ENCODE measurements around the gene ELMOD3. TPM values are rescaled to one million over a fixed set of nuclear protein-coding genes. Genes with fewer than 3 reads are reported as not detected.
A peak's percentile ranks its signal among the peaks of the same experiment; 100 is the strongest.

Gene ELMOD3
- total and polyA plus RNA-seq, 4 donors, result 5.5 to 15.8 (median 8.0) TPM

DNA sequence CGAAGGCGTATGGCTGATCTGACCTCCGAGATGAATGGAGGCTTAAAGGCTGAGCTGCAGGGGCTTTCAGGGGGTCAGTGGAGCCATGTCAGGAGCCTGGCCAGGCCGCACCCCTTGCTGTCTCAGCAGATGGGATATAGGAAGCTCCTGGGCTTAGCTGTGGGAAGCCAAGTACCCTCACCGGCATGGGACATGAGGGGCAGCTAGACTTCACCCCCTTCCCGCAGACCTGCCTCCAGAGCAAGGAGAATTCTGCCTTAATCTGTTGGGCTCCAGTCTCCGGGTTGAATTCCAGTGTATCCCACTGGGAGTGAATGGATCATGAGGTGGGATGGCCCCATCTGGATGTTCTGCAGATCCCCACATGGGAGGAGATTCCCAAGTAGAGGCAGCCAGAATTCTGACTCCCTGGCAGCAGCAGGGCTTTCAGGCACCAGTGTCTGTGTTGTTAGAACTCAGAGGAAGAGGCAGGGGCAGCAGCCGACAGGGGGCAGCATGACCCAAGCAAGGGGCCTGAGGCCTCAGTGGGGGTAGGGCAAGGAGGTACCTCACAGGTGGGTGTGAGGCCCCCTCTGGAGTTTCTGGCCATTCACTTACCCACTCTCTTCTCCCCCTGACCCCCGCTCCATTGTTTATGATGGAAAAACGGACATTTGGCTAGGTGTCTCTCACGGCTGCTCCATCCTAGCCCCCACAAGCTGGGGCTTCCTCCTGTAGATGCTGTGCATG is 36.5 kb downstream of the ELMOD3 start:
- Histone ChIP-seq H3K27me3 (ENCODE audit: control insufficient read depth in 4 of 4, insufficient read depth in 4 of 4, low read length in 3 of 4) (no peaks in the 10 kb centered on the region), H3K9me3 (ENCODE audit: control insufficient read depth in 4 of 4, low read length in 3 of 4) (no peaks in the 10 kb centered on the region), H3K27ac (ENCODE audit: low read depth in 1 of 2, low read length in 2 of 2) (no peak overlapping the region), H3K36me3 (ENCODE audit: control insufficient read depth in 4 of 4, insufficient read depth in 3 of 4, low read depth in 1 of 4, low read length in 3 of 4) (peaks cover 3 to 38% (median 6%) of the 10 kb centered on the region in 4 donors), H3K4me1 (ENCODE audit: control insufficient read depth in 4 of 4, insufficient read depth in 4 of 4, low read length in 3 of 4) (no peaks in the 10 kb centered on the region), H3K9ac (ENCODE audit: low read depth in 1 of 2, low read length in 2 of 2) (no peak overlapping the region), H3K4me3 (ENCODE audit: low read depth in 1 of 3, low read length in 3 of 3) (no peak overlapping the region)
- TF ChIP-seq NR2F2 (IDR thresholded peaks at IDR 0.05), result no peak
- no peak for TF ChIP-seq MAX (IDR thresholded peaks at IDR 0.05)
- TF ChIP-seq HNF4G (IDR thresholded peaks at IDR 0.05), result no peak
- TF ChIP-seq TAF1 (conservative IDR thresholded peaks at IDR 0.05), result no peak
- TF ChIP-seq FOXA2 (IDR thresholded peaks at IDR 0.05), result no peak
- no peak for TF ChIP-seq JUND (IDR thresholded peaks at IDR 0.05)
- TF ChIP-seq FOXA1 (IDR thresholded peaks at IDR 0.05), result no peak
- TF ChIP-seq RAD21 (IDR thresholded peaks at IDR 0.05), result peak; percentile 73 to 84
- TF ChIP-seq, protein P1, sequence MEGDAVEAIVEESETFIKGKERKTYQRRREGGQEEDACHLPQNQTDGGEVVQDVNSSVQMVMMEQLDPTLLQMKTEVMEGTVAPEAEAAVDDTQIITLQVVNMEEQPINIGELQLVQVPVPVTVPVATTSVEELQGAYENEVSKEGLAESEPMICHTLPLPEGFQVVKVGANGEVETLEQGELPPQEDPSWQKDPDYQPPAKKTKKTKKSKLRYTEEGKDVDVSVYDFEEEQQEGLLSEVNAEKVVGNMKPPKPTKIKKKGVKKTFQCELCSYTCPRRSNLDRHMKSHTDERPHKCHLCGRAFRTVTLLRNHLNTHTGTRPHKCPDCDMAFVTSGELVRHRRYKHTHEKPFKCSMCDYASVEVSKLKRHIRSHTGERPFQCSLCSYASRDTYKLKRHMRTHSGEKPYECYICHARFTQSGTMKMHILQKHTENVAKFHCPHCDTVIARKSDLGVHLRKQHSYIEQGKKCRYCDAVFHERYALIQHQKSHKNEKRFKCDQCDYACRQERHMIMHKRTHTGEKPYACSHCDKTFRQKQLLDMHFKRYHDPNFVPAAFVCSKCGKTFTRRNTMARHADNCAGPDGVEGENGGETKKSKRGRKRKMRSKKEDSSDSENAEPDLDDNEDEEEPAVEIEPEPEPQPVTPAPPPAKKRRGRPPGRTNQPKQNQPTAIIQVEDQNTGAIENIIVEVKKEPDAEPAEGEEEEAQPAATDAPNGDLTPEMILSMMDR (IDR thresholded peaks at IDR 0.05; ENCODE audit: low read depth, low read length, missing input control), result peak; percentile 54
- TF ChIP-seq GABPA (IDR thresholded peaks at IDR 0.05 in 1 of 2, conservative IDR thresholded peaks at IDR 0.05 in 1 of 2), result no peak
- no peak for TF ChIP-seq ZBTB33 (IDR thresholded peaks at IDR 0.05)
- TF ChIP-seq, protein P2, sequence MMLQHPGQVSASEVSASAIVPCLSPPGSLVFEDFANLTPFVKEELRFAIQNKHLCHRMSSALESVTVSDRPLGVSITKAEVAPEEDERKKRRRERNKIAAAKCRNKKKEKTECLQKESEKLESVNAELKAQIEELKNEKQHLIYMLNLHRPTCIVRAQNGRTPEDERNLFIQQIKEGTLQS (IDR thresholded peaks at IDR 0.05), result no peak
- peak; percentile 75 for DNase-seq (ENCODE audit: low spot score)
- 86% methylated on average over 11 of the region's 11 CpGs for WGBS

DNA sequence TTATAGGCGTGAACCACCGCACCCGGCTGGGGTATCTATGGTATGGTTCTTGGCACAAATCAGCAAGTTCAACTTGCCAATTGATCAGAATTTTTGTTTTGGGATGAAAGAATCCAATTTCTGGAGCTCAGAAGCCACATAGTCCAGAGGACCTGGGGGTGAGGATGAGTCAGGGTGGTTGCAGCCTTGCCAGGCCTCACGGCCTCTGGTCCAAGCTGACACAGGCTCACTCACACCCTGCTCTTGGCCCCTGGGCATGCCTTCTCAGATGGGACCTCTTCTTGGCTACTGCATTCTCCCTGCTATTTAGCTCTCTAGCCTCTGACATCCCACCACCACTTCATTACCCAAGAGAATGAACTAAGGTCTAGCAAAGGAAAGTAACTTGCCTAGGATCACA is 39.3 kb downstream of the ELMOD3 start:
- WGBS, result 96% methylated on average over 4 of the region's 4 CpGs
- Histone ChIP-seq H3K4me1 (ENCODE audit: control insufficient read depth in 4 of 4, insufficient read depth in 4 of 4, low read length in 3 of 4) (peaks cover 0 to 2% (median 0%) of the 10 kb centered on the region in 4 donors), H3K4me3 (ENCODE audit: low read depth in 1 of 3, low read length in 3 of 3) (no peak overlapping the region), H3K9ac (ENCODE audit: low read depth in 1 of 2, low read length in 2 of 2) (no peak overlapping the region), H3K36me3 (ENCODE audit: control insufficient read depth in 4 of 4, insufficient read depth in 3 of 4, low read depth in 1 of 4, low read length in 3 of 4) (peaks cover 0 to 23% (median 4%) of the 10 kb centered on the region in 4 donors), H3K9me3 (ENCODE audit: control insufficient read depth in 4 of 4, low read length in 3 of 4) (no peaks in the 10 kb centered on the region), H3K27me3 (ENCODE audit: control insufficient read depth in 4 of 4, insufficient read depth in 4 of 4, low read length in 3 of 4) (no peaks in the 10 kb centered on the region), H3K27ac (ENCODE audit: low read depth in 1 of 2, low read length in 2 of 2) (no peak overlapping the region)
- no peak for DNase-seq (ENCODE audit: low spot score)
- TF ChIP-seq HNF4A (conservative IDR thresholded peaks at IDR 0.05) (no peak), RXRA (IDR thresholded peaks at IDR 0.05) (no peak), HNF4G (IDR thresholded peaks at IDR 0.05) (no peak), RAD21 (IDR thresholded peaks at IDR 0.05) (no peak), GABPA (IDR thresholded peaks at IDR 0.05 in 1 of 2, conservative IDR thresholded peaks at IDR 0.05 in 1 of 2) (no peak), JUND (IDR thresholded peaks at IDR 0.05) (no peak), ZBTB33 (IDR thresholded peaks at IDR 0.05) (no peak), NR2F2 (IDR thresholded peaks at IDR 0.05) (no peak), TAF1 (conservative IDR thresholded peaks at IDR 0.05) (no peak), MAX (IDR thresholded peaks at IDR 0.05) (no peak), FOXA1 (IDR thresholded peaks at IDR 0.05) (no peak), EGR1 (IDR thresholded peaks at IDR 0.05; ENCODE audit: low read depth in 2 of 2) (no peak)
- TF ChIP-seq, protein P2 (IDR thresholded peaks at IDR 0.05), result no peak
- TF ChIP-seq, protein P1 (IDR thresholded peaks at IDR 0.05; ENCODE audit: low read depth, low read length, missing input control), result no peak
